IMR-90 (cell line): Measurements from ENCODE around the gene ADAMTS12. TPM values are rescaled to one million over a fixed set of nuclear protein-coding genes. Genes with fewer than 3 reads are reported as not detected.

Experiments used
- ATAC-seq: fragments of 200-7000 bp; cut with Tn5 transposase; 2 replicates; pipeline ENCODE4 v1.9.1; 2020; ENCODE audit warnings: low read depth, mild to moderate bottlenecking, moderate library complexity
- BruUV-seq: library from RNA; stranded (reverse); fragments of 400-500 nt; replicated peaks from 2 replicates; lab custom pipeline; 2021; lab: Mats Ljungman, UMichigan
- CTCF ChIA-PET: fragments of 300-600 bp; formaldehyde crosslinking; extraction: SDS; loops from one replicate; lab custom pipeline; 2021; ENCODE audit warnings: antibody characterized with exemption; lab: Yijun Ruan, JAX
- POLR2A ChIA-PET: fragments of 300-600 bp; sonication (Branson Sonifier 250); formaldehyde crosslinking; loops from one replicate; lab custom pipeline; 2022; ENCODE audit warnings: antibody characterized with exemption; ENCODE audit not compliant: unreplicated experiment; lab: Charles Lee
- DNase-seq: peaks from one replicate; pipeline ENCODE4 v3.0.0; 2013
- H2AFZ ChIP-seq: replicated peaks from 2 replicates; pipeline ENCODE3; 2013; ENCODE audit warnings: low read length, mild to moderate bottlenecking; ENCODE audit not compliant: poor library complexity
- H2AK5ac ChIP-seq: 2 replicates; pipeline ENCODE4 v1.6.1; 2013; ENCODE audit warnings: low read depth, low read length, inconsistent platforms
- H2AK9ac ChIP-seq: replicated peaks from 2 replicates; pipeline ENCODE3; 2013; ENCODE audit warnings: mild to moderate bottlenecking, low read depth, low read length, moderate library complexity; ENCODE audit not compliant: poor library complexity
- H2BK120ac ChIP-seq: 2 replicates; pipeline ENCODE4 v1.6.1; 2013; ENCODE audit warnings: low read depth, low read length, inconsistent platforms
- H2BK15ac ChIP-seq: 3 replicates; pipeline ENCODE4 v1.6.1; 2013; ENCODE audit warnings: low read depth, low read length, inconsistent platforms
- H2BK20ac ChIP-seq: 2 replicates; pipeline ENCODE4 v1.6.1; 2013; ENCODE audit warnings: low read depth, mild to moderate bottlenecking, inconsistent platforms, low read length, moderate library complexity
- H2BK5ac ChIP-seq: 2 replicates; pipeline ENCODE4 v1.6.1; 2013; ENCODE audit warnings: mild to moderate bottlenecking, low read depth, low read length, inconsistent platforms; ENCODE audit not compliant: poor library complexity, severe bottlenecking
- H3K14ac ChIP-seq: replicated peaks from 2 replicates; pipeline ENCODE4 v1.6.1; 2013; ENCODE audit warnings: low read depth, low read length, inconsistent platforms
- H3K18ac ChIP-seq: 2 replicates; pipeline ENCODE4 v1.6.1; 2013; ENCODE audit warnings: low read depth, low read length, control low read depth
- H3K23ac ChIP-seq: 2 replicates; pipeline ENCODE4 v1.6.1; 2013; ENCODE audit warnings: low read depth, low read length, inconsistent platforms
- H3K27ac ChIP-seq: 2 replicates; pipeline ENCODE4 v1.5.1; 2013; ENCODE audit warnings: mild to moderate bottlenecking, control low read depth, low read length; ENCODE audit not compliant: insufficient read depth
- H3K27me3 ChIP-seq: 2 replicates; pipeline ENCODE4 v1.6.1; 2013; ENCODE audit warnings: low read length; ENCODE audit not compliant: control insufficient read depth, insufficient read depth
- H3K36me3 ChIP-seq: 2 replicates; pipeline ENCODE4 v1.6.1; 2013; ENCODE audit warnings: low read length, mixed read lengths; ENCODE audit not compliant: control insufficient read depth, insufficient read depth
- H3K4ac ChIP-seq: 2 replicates; pipeline ENCODE4 v1.6.1; 2013; ENCODE audit warnings: low read depth, low read length, inconsistent platforms
- H3K4me1 ChIP-seq: 2 replicates; pipeline ENCODE4 v1.6.1; 2013; ENCODE audit warnings: low read length, mixed read lengths; ENCODE audit not compliant: control insufficient read depth, insufficient read depth
- H3K4me2 ChIP-seq: 2 replicates; pipeline ENCODE4 v1.6.1; 2013; ENCODE audit warnings: low read depth, mild to moderate bottlenecking, control low read depth, low read length, moderate library complexity
- H3K4me3 ChIP-seq: 2 replicates; pipeline ENCODE4 v1.5.1; 2013; ENCODE audit warnings: low read depth, mild to moderate bottlenecking, control low read depth, low read length, moderate library complexity; ENCODE audit not compliant: insufficient read depth
- H3K56ac ChIP-seq: 2 replicates; pipeline ENCODE4 v1.6.1; 2013; ENCODE audit warnings: low read length, inconsistent platforms; ENCODE audit not compliant: insufficient read depth; ENCODE audit errors: extremely low read depth
- H3K79me1 ChIP-seq, 2 experiments: 2 replicates each; pipeline ENCODE4 v1.6.1; 2013; ENCODE audit warnings: low read length in 2 of 2, inconsistent platforms in 1 of 2, low read depth in 1 of 2
- H3K9ac ChIP-seq: 2 replicates; pipeline ENCODE4 v1.6.1; 2013; ENCODE audit warnings: low read depth, low read length, control low read depth
- H3K9me1 ChIP-seq: 2 replicates; pipeline ENCODE4 v1.6.1; 2013; ENCODE audit warnings: low read length, inconsistent platforms; ENCODE audit not compliant: insufficient read depth
- H3K9me3 ChIP-seq: 2 replicates; pipeline ENCODE4 v1.6.1; 2013; ENCODE audit warnings: low read length; ENCODE audit not compliant: control insufficient read depth, insufficient read depth
- H4K20me1 ChIP-seq: 2 replicates; pipeline ENCODE4 v1.6.1; 2013; ENCODE audit warnings: low read length, inconsistent platforms; ENCODE audit not compliant: insufficient read depth
- H4K5ac ChIP-seq: 2 replicates; pipeline ENCODE4 v1.6.1; 2013; ENCODE audit warnings: mild to moderate bottlenecking, low read depth, low read length, control low read depth
- H4K8ac ChIP-seq, 2 experiments: 2 replicates each; pipeline ENCODE4 v1.6.1; 2013; ENCODE audit warnings: low read depth in 2 of 2, low read length in 2 of 2, control low read depth in 1 of 2, inconsistent platforms in 1 of 2
- H4K91ac ChIP-seq: 2 replicates; pipeline ENCODE4 v1.6.1; 2013; ENCODE audit warnings: low read depth, low read length, inconsistent platforms; ENCODE audit not compliant: insufficient read depth
- BHLHE40 ChIP-seq: fragments of 150-350 bp; IDR thresholded peaks from 2 replicates; pipeline ENCODE4 v1.6.1; 2016; ENCODE audit warnings: mild to moderate bottlenecking, low read depth, low read length
- CEBPB ChIP-seq: IDR thresholded peaks from 2 replicates; pipeline ENCODE4 v1.6.1; 2012; ENCODE audit warnings: low read depth, low read length, improper control_type of control experiment
- ELK1 ChIP-seq: fragments of 150-350 bp; IDR thresholded peaks from 2 replicates; pipeline ENCODE4 v1.6.1; 2016; ENCODE audit warnings: low read depth, mild to moderate bottlenecking, low read length, moderate library complexity, borderline replicate concordance
- FOS ChIP-seq: fragments of 150-350 bp; IDR thresholded peaks from 2 replicates; pipeline ENCODE4 v1.6.1; 2016; ENCODE audit warnings: low read depth, low read length
- MAZ ChIP-seq: IDR thresholded peaks from 2 replicates; pipeline ENCODE4 v1.6.1; 2012; ENCODE audit warnings: low read depth, mild to moderate bottlenecking, low read length, improper control_type of control experiment, moderate library complexity, borderline replicate concordance
- MXI1 ChIP-seq: IDR thresholded peaks from 2 replicates; pipeline ENCODE4 v1.6.1; 2012; ENCODE audit warnings: low read depth, mild to moderate bottlenecking, low read length, moderate library complexity, borderline replicate concordance
- NFE2L2 ChIP-seq: fragments of 150-350 bp; IDR thresholded peaks from 2 replicates; pipeline ENCODE4 v1.6.1; 2016; ENCODE audit warnings: low read depth, mild to moderate bottlenecking, low read length
- RCOR1 ChIP-seq: IDR thresholded peaks from 2 replicates; pipeline ENCODE4 v1.6.1; 2012; ENCODE audit warnings: mild to moderate bottlenecking, low read length, improper control_type of control experiment; ENCODE audit not compliant: insufficient replicate concordance
- RFX5 ChIP-seq: IDR thresholded peaks from 2 replicates; pipeline ENCODE4 v1.8.0; 2012; ENCODE audit warnings: low read depth, mild to moderate bottlenecking, low read length, moderate library complexity
- SMC3 ChIP-seq: fragments of 150-350 bp; IDR thresholded peaks from 2 replicates; pipeline ENCODE4 v1.6.1; 2016; ENCODE audit warnings: low read depth, mild to moderate bottlenecking, antibody characterized with exemption, low read length, moderate library complexity
- whole genome bisulfite sequencing, 2 experiments: methylation state at CpG; one replicate each; pipeline versions ENCODE4 v1.1.5 to v1.1.7; 2013; ENCODE audit warnings: missing lambda C conversion rate in 2 of 2; ENCODE audit not compliant: insufficient read length in 1 of 2; ENCODE audit errors: extremely low coverage in 2 of 2; 5-methylcytosine and 5-hydroxymethylcytosine counted together
- dilution Hi-C: fragments of 300-500 bp; cut with HindIII; formaldehyde crosslinking; loops from one replicate; pipeline ENCODE4 v1.14.3; 2018; ENCODE audit warnings: low sequenced_read_pairs; ENCODE audit not compliant: unreplicated experiment
- in situ Hi-C: fragments of 300-500 bp; cut with MboI; formaldehyde crosslinking; loops from 3 replicates; pipeline ENCODE4 v1.14.3; 2019; ENCODE audit warnings: low sequenced_read_pairs, inconsistent platforms, mixed read lengths
- intact Hi-C: fragments of 100-400 bp; cut with micrococcal nuclease; formaldehyde crosslinking; loops from 2 replicates; pipeline ENCODE4 v1.10.0; 2022
- polyA plus RNA-seq, 3 experiments: library from polyadenylated mRNA; depleted of rRNA; stranded (reverse); fragments of >200 nt; gene quantifications; 2 replicates each; pipeline ENCODE4 v1.2.3, GENCODE V29; 2012; ENCODE audit warnings: low replicate concordance in 1 of 3
- total RNA-seq: library from RNA; depleted of rRNA; stranded (reverse); fragments of >200 nt; gene quantifications from 2 replicates; pipeline ENCODE4 v1.2.3, GENCODE V29; 2012
- TF ChIP-seq, protein P1 (sequence below): fragments of 150-350 bp; IDR thresholded peaks from 2 replicates; pipeline ENCODE4 v1.6.1; 2017; ENCODE audit warnings: mild to moderate bottlenecking, antibody characterized with exemption, low read length, low read depth

ADAMTS12 gene
- total and polyA plus RNA-seq, 2 of the 4 experiments (the other 2 are of a cell fraction), result 27.3 to 51.3 TPM

DNA sequence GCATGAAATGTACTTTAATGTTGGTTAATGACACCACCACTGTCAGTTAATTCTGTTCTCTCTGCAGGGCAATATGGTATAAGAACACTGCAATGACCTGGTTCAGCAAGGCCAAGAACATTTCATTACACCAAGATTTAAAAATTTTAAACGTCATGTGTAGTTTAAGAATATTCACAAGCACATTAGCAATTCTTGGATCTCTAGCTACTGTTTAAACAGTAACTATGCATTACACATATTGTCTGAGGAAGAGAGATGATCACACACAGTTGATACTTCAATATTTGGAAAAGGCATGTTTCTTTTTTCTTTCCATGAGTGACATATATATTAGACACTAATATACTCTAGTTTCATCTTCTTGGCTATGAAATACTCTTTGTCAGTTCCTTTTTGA, 143.0 kb downstream of the ADAMTS12 start:
- H3K36me3 ChIP-seq, result no peaks in the 10 kb centered on the region
- in situ Hi-C loops, result no loop called here
- peaks cover 7 to 8% of the 10 kb centered on the region in 2 experiments; a peak in 1 of 4 replicates for H3K79me1 ChIP-seq
- no peak overlapping the region for H3K23ac ChIP-seq
- TF ChIP-seq BHLHE40, result no peak
- TF ChIP-seq MAZ, result no peak
- TF ChIP-seq MXI1, result no peak
- TF ChIP-seq SMC3, result no peak
- no peak for TF ChIP-seq RCOR1
- no peak for TF ChIP-seq CEBPB
- TF ChIP-seq, protein P1, sequence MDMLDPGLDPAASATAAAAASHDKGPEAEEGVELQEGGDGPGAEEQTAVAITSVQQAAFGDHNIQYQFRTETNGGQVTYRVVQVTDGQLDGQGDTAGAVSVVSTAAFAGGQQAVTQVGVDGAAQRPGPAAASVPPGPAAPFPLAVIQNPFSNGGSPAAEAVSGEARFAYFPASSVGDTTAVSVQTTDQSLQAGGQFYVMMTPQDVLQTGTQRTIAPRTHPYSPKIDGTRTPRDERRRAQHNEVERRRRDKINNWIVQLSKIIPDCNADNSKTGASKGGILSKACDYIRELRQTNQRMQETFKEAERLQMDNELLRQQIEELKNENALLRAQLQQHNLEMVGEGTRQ, result no peak
- TF ChIP-seq RFX5, result no peak
- no peak for TF ChIP-seq NFE2L2
- TF ChIP-seq ELK1, result no peak
- no peak for TF ChIP-seq FOS
- ATAC-seq (no peak), DNase-seq (no peak)
- H3K27ac ChIP-seq, result no peak overlapping the region
- H2BK20ac ChIP-seq, result no peak overlapping the region
- H4K20me1 ChIP-seq, result no peaks in the 10 kb centered on the region
- no peak overlapping the region for H3K9ac ChIP-seq
- no peak overlapping the region for H3K4me2 ChIP-seq
- H3K27me3 ChIP-seq, result no peaks in the 10 kb centered on the region
- no peak overlapping the region for H3K18ac ChIP-seq
- CTCF ChIA-PET, result no interaction called here
- no peak overlapping the region for H3K14ac ChIP-seq
- H2AFZ ChIP-seq, result no peak overlapping the region
- no peak overlapping the region for H4K5ac ChIP-seq
- dilution Hi-C loops, result no loop called here
- H3K4ac ChIP-seq, result no peak overlapping the region
- no peak overlapping the region for H2BK15ac ChIP-seq
- H3K9me1 ChIP-seq, result peaks cover 2% of the 10 kb centered on the region; the same call in 1 of the 2 replicates
- H2AK9ac ChIP-seq, result no peak overlapping the region
- BruUV-seq, result no TSS peak
- no peak overlapping the region for H3K4me3 ChIP-seq
- H3K9me3 ChIP-seq, result no peaks in the 10 kb centered on the region
- no peak overlapping the region for H4K8ac ChIP-seq
- H3K56ac ChIP-seq, result no peak overlapping the region
- no peak overlapping the region for H2AK5ac ChIP-seq
- intact Hi-C loops, result no loop called here
- H2BK120ac ChIP-seq, result no peak overlapping the region
- no peak overlapping the region for H4K91ac ChIP-seq
- WGBS, 2 experiments, result no CpG with 5 or more reads among the region's 1 CpG
- POLR2A ChIA-PET, result no interaction called here
- H3K4me1 ChIP-seq, result peaks cover 3% of the 10 kb centered on the region
- no peak overlapping the region for H2BK5ac ChIP-seq
